CD4-positive, CD25-positive, alpha-beta regulatory T cell (primary cell): ENCODE measurements around the gene VWA1. TPM values are rescaled to one million over a fixed set of nuclear protein-coding genes. Genes with fewer than 3 reads are reported as not detected.
"Not testable (repeated sequence)": the region's sequence is repeated elsewhere in the genome, so short reads cannot be mapped to it uniquely, and the experiment has no call there.

Experiments
- ATAC-seq, 2 donors: fragments of 150-1000 bp; cut with Tn5 transposase; one replicate each; pipeline ENCODE4 v1.10.0; 2021; ENCODE audit warnings: low read depth in 2 of 2, moderate number of reproducible peaks in 2 of 2, moderate library complexity in 1 of 2
- DNase-seq, 3 donors: peaks; one replicate each; pipeline versions ENCODE4 v3.0.0 to v3.0.0-alpha.2; 2012 to 2022; ENCODE audit warnings: mixed read lengths in 1 of 3
- H3K27ac ChIP-seq: one replicate; pipeline ENCODE4 v1.7.0; 2013; ENCODE audit warnings: mild to moderate bottlenecking, low read length; ENCODE audit not compliant: insufficient read depth, poor library complexity, severe bottlenecking
- H3K27me3 ChIP-seq: one replicate; pipeline ENCODE4 v1.7.0; 2013; ENCODE audit warnings: low read length; ENCODE audit not compliant: control insufficient read depth, insufficient read depth
- H3K36me3 ChIP-seq: one replicate; pipeline ENCODE4 v1.7.0; 2013; ENCODE audit warnings: mild to moderate bottlenecking, low read length, moderate library complexity; ENCODE audit not compliant: control insufficient read depth, insufficient read depth
- H3K4me1 ChIP-seq: 2 replicates; pipeline ENCODE4 v1.7.0; 2013; ENCODE audit warnings: mild to moderate bottlenecking, low read length; ENCODE audit not compliant: insufficient read depth, control insufficient read depth, poor library complexity, severe bottlenecking
- H3K4me3 ChIP-seq: one replicate; pipeline ENCODE4 v1.7.0; 2013; ENCODE audit warnings: low read depth, mild to moderate bottlenecking, low read length, moderate library complexity
- H3K9me3 ChIP-seq, 2 experiments: 1 replicate in 1 of 2; 2 replicates in 1 of 2; pipeline ENCODE4 v1.7.0; 2013; ENCODE audit warnings: low read length in 2 of 2, mild to moderate bottlenecking in 1 of 2, moderate library complexity in 1 of 2; ENCODE audit not compliant: control insufficient read depth in 2 of 2
- H3K27ac Mint-ChIP-seq, 3 donors: one replicate each; pipeline ENCODE4 v1.8.0; 2020 to 2022; ENCODE audit warnings: mild to moderate bottlenecking in 3 of 3, mixed read lengths in 3 of 3, moderate library complexity in 2 of 3
- H3K27me3 Mint-ChIP-seq: one replicate; pipeline ENCODE4 v1.8.0; 2022; ENCODE audit warnings: mild to moderate bottlenecking, mixed read lengths
- H3K36me3 Mint-ChIP-seq: one replicate; pipeline ENCODE4 v1.8.0; 2020; ENCODE audit warnings: mixed read lengths
- H3K4me1 Mint-ChIP-seq, 4 donors: one replicate each; pipeline ENCODE4 v1.8.0; 2020 to 2022; ENCODE audit warnings: mixed read lengths in 4 of 4, mild to moderate bottlenecking in 1 of 4
- H3K4me3 Mint-ChIP-seq, 4 donors: one replicate each; pipeline ENCODE4 v1.8.0; 2020 to 2022; ENCODE audit warnings: mild to moderate bottlenecking in 4 of 4, mixed read lengths in 4 of 4, moderate library complexity in 3 of 4
- H3K9me3 Mint-ChIP-seq, 7 donors: one replicate each; pipeline ENCODE4 v1.8.0; 2020 to 2022; ENCODE audit warnings: mixed read lengths in 7 of 7, mild to moderate bottlenecking in 3 of 7, moderate library complexity in 2 of 7
- polyA plus RNA-seq, 4 donors: library from polyadenylated mRNA; unstranded; fragments of 300-500 nt; fragmentation: Illumina TruSeq; gene quantifications; one replicate each; pipeline ENCODE4 v1.2.3, GENCODE V29; 2021
- total RNA-seq: library from RNA; stranded (reverse); gene quantifications from one replicate; pipeline ENCODE4 v1.2.3, GENCODE V29; 2022

VWA1 gene
- total and polyA plus RNA-seq, 5 donors from 2014 or later, result not detected

- Mint-ChIP-seq H3K4me1 (peaks cover 0 to 37% (median 9%) of the 10 kb centered on the region in 4 donors), H3K4me3 (peak overlapping the region; percentile 79 to 97 (median 86)), H3K27ac (peak overlapping the region in 2 of 3 donors; percentile 59 to 60)
- H3K36me3 ChIP-seq, H3K9me3 Mint-ChIP-seq, H3K36me3 Mint-ChIP-seq, H3K27me3 ChIP-seq, H3K9me3 ChIP-seq, H3K27me3 Mint-ChIP-seq: not testable (repeated sequence)
- Histone ChIP-seq H3K27ac (peak overlapping the region; percentile 82), H3K4me3 (peak overlapping the region; percentile 46), H3K4me1 (peaks cover 15% of the 10 kb centered on the region)
- peak in 1 of 2 donors; percentile 20 for ATAC-seq
- DNase-seq, result peak in 2 of 3 donors; percentile 17 to 23
Measured at GRCh38 chr1:1472053-1472876, 36.8 kb downstream of the VWA1 start.

DNA sequence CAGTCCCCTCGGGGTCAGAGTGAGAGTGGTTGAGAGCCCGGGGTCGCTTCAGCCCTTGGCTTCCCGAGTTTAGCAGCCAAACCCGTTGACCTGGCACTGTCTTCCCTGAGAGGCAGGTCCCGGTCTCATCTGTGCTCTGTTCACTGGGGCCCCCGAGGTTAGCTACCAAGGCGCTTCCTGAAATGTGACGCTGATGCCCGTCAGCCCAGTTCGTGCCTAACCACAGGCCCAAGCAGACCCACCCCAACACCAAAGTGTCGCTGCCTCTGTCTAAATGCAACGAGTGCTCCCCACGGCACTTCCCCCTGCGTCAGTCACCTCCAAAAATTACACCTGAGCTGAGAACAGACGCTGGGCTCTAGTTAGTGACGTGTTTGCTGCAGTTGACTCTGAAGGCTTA, 40.5 kb downstream of the VWA1 start:
- H3K27ac Mint-ChIP-seq, H3K4me3 Mint-ChIP-seq, H3K9me3 ChIP-seq, H3K27me3 ChIP-seq, H3K27ac ChIP-seq, H3K4me1 ChIP-seq, H3K4me3 ChIP-seq, H3K27me3 Mint-ChIP-seq, ATAC-seq, H3K9me3 Mint-ChIP-seq, DNase-seq, H3K36me3 Mint-ChIP-seq: not testable (repeated sequence)
- H3K36me3 ChIP-seq, result peaks cover 14% of the 10 kb centered on the region
- peaks cover 0 to 26% (median 4%) of the 10 kb centered on the region in 4 donors for H3K4me1 Mint-ChIP-seq

DNA sequence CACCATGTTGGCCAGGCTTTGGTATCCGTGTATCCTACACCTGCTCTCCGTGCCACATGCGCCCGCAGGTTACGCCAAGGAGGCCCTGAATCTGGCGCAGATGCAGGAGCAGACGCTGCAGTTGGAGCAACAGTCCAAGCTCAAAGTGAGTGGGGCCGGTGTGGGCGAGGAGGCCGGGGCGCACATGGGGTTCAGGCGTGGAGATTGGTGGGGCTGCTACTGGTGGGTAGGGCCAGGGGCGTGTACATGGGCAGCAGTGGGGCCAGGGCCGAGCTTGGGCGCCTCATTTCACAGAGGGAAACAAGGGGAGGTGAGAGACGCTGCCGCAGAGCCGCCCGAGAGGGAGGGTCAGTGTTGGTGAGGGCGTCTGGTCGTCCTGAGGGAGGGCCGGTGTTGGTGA, 41.7 kb downstream of the VWA1 start:
- no peak overlapping the region for H3K4me3 ChIP-seq
- Mint-ChIP-seq H3K4me1 (peaks cover 0 to 24% (median 4%) of the 10 kb centered on the region in 4 donors), H3K9me3 (no peaks in the 10 kb centered on the region), H3K27ac (no peak overlapping the region), H3K27me3 (no peaks in the 10 kb centered on the region), H3K36me3 (peaks cover 6% of the 10 kb centered on the region), H3K4me3 (no peak overlapping the region)
- H3K4me1 ChIP-seq, result peaks cover 7% of the 10 kb centered on the region
- H3K9me3 ChIP-seq, result no peaks in the 10 kb centered on the region
- H3K27me3 ChIP-seq, result no peaks in the 10 kb centered on the region
- ATAC-seq, result no peak
- peaks cover 14% of the 10 kb centered on the region for H3K36me3 ChIP-seq
- DNase-seq, result no peak
- no peak overlapping the region for H3K27ac ChIP-seq

DNA sequence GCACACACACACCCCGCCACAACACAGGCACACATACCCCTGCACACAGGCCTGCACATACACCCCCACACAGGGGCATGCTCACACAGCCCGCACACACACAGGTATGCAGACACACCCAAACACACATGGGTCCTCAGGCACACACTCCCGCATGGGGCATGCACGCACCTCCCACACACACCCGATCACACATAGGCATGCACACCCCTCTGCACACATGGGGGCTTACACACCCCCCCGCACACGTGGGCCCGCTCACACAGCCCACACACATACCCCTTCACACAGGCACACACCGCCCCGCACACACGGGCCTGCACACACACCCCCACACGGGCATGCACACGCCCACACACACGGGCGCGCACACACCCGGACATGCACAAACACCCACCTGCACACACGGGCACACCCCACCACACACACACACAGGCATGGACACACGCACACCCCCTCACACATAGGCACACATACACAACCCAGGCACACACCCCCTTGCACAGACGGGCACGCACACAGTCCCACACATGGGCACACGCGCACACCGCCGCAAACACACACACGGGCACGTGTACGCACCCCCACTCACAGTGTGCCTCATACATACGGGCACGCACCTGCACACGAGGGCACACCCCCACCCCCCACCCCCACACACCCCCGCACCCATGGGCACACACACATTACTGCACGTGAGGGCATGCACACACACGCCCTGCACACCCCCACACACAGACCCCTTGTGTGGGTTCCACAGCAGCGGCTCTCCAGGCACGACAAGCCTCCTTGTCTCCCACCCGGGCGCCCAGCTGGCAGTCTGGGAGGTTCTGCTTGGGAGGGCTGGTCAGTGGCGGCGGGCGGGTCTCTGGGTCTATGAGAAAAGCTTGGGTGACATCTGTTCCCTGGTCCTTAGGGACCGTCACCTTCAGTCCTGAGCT, 44.3 kb downstream of the VWA1 start:
- H3K36me3 Mint-ChIP-seq, result peaks cover 6% of the 10 kb centered on the region
- H3K27ac Mint-ChIP-seq, result peak overlapping the region in 1 of 3 donors; percentile 48
- Histone ChIP-seq H3K27me3 (no peaks in the 10 kb centered on the region), H3K27ac (no peak overlapping the region), H3K4me3 (no peak overlapping the region), H3K4me1 (no peaks in the 10 kb centered on the region), H3K9me3 (no peaks in the 10 kb centered on the region), H3K36me3 (peaks cover 28% of the 10 kb centered on the region)
- H3K4me1 Mint-ChIP-seq, result peaks cover 0 to 6% (median 1%) of the 10 kb centered on the region in 4 donors
- DNase-seq (no peak), ATAC-seq (no peak)
- H3K4me3 Mint-ChIP-seq, result peak overlapping the region in 1 of 4 donors; percentile 79
- H3K27me3 Mint-ChIP-seq, result no peaks in the 10 kb centered on the region
- no peaks in the 10 kb centered on the region for H3K9me3 Mint-ChIP-seq

DNA sequence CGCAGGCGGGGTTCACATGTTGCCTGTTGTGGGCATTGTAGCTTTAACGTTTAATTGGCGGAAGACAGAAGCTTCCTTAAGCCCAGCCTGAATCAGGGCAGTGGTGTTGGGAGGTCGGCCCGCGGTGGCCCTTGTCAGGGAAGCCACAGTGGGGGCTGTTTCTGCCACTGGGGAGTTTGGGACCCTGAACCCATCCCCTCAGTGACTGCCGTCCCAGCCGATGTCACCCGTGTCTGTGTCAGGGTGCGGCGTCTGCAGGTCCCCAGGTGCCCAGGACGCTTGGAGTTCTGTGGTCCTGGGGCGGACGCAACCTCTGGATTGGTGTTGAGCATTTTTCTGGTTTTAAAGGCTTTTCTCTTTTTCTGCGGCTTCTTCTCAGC, 45.0 kb downstream of the VWA1 start:
- H3K27me3 Mint-ChIP-seq, H3K4me1 Mint-ChIP-seq, H3K4me3 Mint-ChIP-seq, H3K36me3 Mint-ChIP-seq, H3K27me3 ChIP-seq, H3K27ac ChIP-seq, ATAC-seq, H3K9me3 ChIP-seq, H3K4me3 ChIP-seq, H3K9me3 Mint-ChIP-seq, H3K4me1 ChIP-seq, DNase-seq, H3K27ac Mint-ChIP-seq: not testable (repeated sequence)
- peaks cover 28% of the 10 kb centered on the region for H3K36me3 ChIP-seq

DNA sequence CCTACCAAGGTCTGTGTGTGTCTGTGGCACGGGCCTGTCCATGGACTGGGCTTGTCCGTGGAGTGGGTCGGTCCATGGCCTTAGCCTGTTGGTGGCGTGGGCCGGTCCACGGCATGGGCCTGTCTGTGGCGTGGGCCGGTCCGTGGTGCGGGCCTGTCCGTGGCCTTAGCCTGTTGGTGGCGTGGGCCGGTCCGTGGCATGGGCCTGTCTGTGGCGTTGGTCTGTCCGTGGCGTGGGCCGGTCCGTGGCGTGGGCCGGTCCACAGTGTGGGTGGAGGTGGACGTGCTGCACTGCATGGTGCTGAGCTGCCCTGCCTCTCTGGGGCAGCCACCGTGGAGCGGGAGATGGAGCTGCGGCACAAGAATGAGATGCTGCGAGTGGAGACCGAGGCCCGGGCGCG, 46.3 kb downstream of the VWA1 start:
- not testable (repeated sequence) for H3K36me3 Mint-ChIP-seq, H3K4me1 Mint-ChIP-seq, ATAC-seq, H3K4me3 Mint-ChIP-seq, H3K9me3 Mint-ChIP-seq, DNase-seq, H3K27me3 Mint-ChIP-seq, H3K4me1 ChIP-seq, H3K9me3 ChIP-seq, H3K27ac ChIP-seq, H3K27ac Mint-ChIP-seq, H3K27me3 ChIP-seq, H3K4me3 ChIP-seq
- H3K36me3 ChIP-seq, result peaks cover 27% of the 10 kb centered on the region

GRCh38 chr1:1482856-1483255, 47.4 kb downstream of the VWA1 start:
- Histone ChIP-seq H3K9me3 (no peaks in the 10 kb centered on the region), H3K4me3 (no peak overlapping the region), H3K27ac (no peak overlapping the region), H3K36me3 (peaks cover 24% of the 10 kb centered on the region), H3K27me3 (no peaks in the 10 kb centered on the region), H3K4me1 (no peaks in the 10 kb centered on the region)
- no peak for DNase-seq
- Mint-ChIP-seq H3K27me3 (no peaks in the 10 kb centered on the region), H3K27ac (no peak overlapping the region), H3K36me3 (peaks cover 6% of the 10 kb centered on the region), H3K4me3 (no peak overlapping the region), H3K4me1 (peaks cover 0 to 3% (median under 1%) of the 10 kb centered on the region in 4 donors), H3K9me3 (no peaks in the 10 kb centered on the region)
- no peak for ATAC-seq
